ENCODE results near the gene CEP128.

CEP128 gene

DNA sequence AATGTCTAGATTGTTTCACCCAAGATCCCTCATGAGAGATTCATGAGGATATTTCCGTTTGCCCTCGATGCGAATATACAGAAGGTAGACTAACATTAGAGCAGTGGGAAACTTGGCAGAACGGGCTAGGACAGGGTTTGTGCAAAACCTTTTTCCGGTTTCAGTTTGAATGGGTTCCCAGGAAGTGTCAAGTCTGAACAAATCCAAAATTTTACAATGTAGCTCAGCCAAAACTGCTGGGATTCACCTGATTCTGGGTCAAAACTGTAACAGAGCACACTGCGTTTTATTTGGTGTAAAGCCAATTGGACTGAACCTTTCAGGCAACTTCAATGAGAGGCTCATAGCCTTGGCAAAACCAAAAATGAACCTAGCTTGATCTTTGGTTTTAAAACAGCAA lies 392.4 kb downstream of the CEP128 start:
- DNase-seq: no peak
- in situ Hi-C loops (cut with HindIII; ENCODE audit: low pct_ligation_motif_present, low pct_unique_long_range_greater_than_20kb, low sequenced_read_pairs): no loop called here

DNA sequence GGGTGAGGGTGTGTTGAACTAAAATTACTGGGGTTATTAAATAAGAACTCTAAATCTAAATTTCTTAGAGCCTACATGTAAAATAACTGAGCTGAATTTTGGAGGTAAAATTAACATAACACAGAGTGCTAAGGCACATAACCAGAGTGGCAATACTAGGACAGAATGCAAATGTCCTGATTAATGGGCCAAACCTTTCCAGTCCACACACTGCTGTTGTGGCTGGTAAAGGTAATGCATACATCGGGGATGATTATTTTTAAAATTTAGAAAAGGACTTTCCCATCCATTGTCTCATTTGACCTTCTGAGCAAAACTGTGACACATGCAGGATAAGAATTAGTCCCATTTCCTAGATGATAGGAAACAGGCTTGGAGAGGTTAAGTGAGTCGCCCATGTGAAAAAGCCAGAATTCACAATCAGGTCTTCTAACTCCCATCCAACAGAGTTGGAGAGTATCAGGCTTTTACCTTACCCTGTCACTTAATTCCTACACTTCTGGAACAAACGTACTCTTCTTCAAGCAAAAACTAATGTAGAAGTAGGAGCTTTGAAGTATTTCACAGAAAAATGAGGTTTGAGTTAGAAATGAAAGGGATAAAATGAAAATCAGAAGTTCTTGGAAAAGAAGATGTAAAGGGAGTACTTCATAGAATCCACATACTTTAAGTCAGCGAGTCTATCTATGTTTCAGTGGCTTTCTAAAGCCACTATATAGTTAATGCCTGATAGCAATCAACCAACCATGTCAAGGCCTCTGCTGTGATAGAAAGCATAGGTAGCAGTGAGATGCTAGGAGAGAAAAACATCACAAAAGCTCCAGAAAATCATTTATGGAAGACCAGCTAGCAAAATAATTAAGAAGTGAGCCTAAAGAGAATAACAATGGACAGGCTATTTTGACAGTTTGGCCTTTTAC lies 395.3 kb downstream of the CEP128 start:
- no peak for DNase-seq
- in situ Hi-C loops (cut with HindIII; ENCODE audit: low pct_ligation_motif_present, low pct_unique_long_range_greater_than_20kb, low sequenced_read_pairs): no loop called here

DNA sequence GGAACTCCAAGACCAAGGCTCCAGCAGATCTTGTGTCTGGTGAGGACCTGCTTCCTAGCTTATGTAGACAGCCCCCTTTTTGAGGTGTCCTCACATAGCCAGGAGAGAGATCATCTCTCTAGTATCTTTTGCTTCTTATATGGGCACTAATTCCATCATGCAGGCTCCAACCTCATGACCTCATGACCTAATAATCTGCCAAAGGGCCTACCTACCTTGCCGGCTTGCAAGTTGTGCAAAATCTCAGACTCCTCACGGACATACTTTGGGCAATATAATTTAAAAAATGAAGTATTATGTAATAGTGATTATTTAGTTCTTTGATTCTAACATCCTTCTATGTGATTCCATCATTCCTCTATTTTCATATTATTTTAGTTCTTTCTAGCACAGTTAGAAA lies 397.2 kb downstream of the CEP128 start:
- in situ Hi-C loops (cut with HindIII; ENCODE audit: low pct_ligation_motif_present, low pct_unique_long_range_greater_than_20kb, low sequenced_read_pairs): no loop called here

DNA sequence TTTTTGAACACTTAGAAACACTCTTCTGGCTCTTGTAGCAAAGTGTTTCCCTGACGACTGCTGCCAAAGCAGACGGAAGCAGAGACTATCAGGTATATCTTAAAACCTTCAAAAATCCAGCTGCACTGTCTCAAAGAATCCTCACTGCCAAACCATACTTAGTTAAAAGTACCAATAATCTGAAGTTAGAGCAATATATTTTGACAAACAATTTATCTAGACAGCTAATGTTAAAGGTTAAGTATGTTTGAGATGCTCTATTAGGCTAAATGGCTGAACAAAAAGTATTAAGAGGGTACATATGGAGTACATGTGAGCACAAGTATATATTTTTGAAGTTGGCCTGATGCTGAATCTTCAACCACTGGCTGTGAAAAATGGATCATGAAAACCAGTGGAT lies 398.3 kb downstream of the CEP128 start:
- in situ Hi-C loops (cut with HindIII; ENCODE audit: low pct_ligation_motif_present, low pct_unique_long_range_greater_than_20kb, low sequenced_read_pairs): no loop called here

More for the DNA sequence above, 397.2 kb downstream of the CEP128 start:
- DNase-seq: no peak

GRCh38 chr14:80538633-80539375 lies 402.7 kb downstream of the CEP128 start:
- no peak for DNase-seq
- in situ Hi-C loops (cut with HindIII; ENCODE audit: low pct_ligation_motif_present, low pct_unique_long_range_greater_than_20kb, low sequenced_read_pairs): no loop called here

More for the DNA sequence above, 398.3 kb downstream of the CEP128 start:
- DNase-seq: no peak

DNA sequence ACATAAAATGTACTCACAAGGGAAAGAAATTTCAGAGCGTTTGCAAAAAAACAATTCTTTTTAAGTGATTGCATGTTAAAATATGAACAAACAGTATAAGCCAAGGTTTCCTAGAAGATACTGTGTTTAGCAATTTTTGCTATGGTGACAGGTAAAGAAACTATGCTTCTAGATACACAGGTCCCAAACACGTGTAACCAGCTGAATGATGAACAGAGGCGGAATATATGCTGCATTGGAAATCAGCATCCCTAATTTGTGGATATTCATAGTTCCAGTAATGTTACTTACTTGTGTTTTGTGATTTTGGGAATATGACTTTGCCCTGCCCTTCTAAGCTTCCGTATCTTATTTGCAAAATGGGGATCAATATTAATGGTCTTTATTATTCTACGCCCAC lies 403.9 kb downstream of the CEP128 start:
- DNase-seq: no peak
- in situ Hi-C loops (cut with HindIII; ENCODE audit: low pct_ligation_motif_present, low pct_unique_long_range_greater_than_20kb, low sequenced_read_pairs): no loop called here

- DNase-seq: no peak
- in situ Hi-C loops (cut with HindIII; ENCODE audit: low pct_ligation_motif_present, low pct_unique_long_range_greater_than_20kb, low sequenced_read_pairs): no loop called here
Observed at GRCh38 chr14:80536456-80536855, 405.1 kb downstream of the CEP128 start.

DNA sequence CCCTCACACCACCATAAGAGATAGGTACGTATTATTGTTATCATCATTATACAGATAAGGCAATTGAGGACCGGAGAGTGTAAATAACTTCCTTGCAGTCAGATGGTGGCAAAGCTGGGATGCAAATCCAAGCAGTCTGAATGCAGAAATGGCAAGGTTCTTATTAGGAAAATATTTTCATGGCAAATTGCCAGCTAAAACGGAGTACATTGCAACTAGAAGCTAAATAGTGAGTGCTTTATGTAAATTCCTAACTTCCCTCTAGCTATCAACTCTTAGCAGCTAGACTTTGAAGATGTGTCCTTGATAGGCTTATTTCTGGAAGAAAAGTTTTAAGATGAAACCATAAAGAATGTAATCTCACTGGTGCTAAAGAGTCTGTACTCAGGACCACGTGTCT lies 406.4 kb downstream of the CEP128 start:
- DNase-seq: no peak

DNA sequence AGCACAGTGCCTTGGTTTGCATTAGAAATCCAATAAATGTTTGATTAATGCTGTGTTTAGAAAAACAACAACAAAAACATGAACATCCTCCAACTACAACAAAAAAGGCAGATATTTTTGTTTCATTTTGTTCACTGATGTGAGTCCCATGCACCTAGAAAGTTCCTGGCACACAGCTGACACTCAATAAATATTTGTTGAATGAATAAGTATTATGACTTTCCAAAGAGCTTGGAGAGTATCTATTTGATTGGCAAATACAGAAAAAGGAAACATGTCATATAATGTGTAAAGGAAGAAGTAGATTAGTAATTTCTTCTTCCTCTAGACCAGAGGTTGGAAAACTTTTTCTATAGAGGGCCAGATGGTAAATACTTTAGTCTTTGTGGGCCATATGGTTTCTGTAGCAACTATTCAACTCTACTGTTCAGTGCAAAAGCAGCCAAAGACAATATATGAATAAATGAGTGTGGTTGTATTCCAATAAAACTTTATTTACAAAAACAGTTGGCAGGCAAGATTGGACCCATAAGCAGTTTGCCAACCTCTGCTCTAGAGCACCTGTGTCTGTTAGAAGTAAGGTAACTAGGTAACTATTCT lies 417.9 kb downstream of the CEP128 start:
- DNase-seq: no peak

More for the DNA sequence above, 406.4 kb downstream of the CEP128 start:
- in situ Hi-C loops (cut with HindIII; ENCODE audit: low pct_ligation_motif_present, low pct_unique_long_range_greater_than_20kb, low sequenced_read_pairs): no loop called here

GRCh38 chr14:80522936-80523335 lies 418.6 kb downstream of the CEP128 start:
- in situ Hi-C loops (cut with HindIII; ENCODE audit: low pct_ligation_motif_present, low pct_unique_long_range_greater_than_20kb, low sequenced_read_pairs): no loop called here
- no peak for DNase-seq

More for the DNA sequence above, 417.9 kb downstream of the CEP128 start:
- in situ Hi-C loops (cut with HindIII; ENCODE audit: low pct_ligation_motif_present, low pct_unique_long_range_greater_than_20kb, low sequenced_read_pairs): no loop called here

DNA sequence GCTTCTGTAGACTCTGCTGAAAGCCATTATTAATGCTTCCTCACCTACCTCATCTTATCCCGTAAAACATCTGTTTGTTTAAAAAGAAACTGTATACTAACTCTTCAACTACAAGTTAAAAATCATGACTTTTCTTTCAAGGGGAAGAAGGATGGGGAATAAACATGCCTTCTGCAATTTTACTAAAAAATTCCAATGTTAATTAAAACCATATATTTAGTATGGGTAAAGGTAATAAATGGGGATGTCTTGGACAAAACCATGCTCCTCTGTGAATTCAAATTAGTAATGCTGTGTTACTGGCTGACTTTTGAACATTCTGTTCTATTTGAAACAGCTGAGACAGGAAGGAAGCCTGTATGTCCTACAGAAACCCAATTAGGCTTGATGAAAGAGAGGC lies 419.1 kb downstream of the CEP128 start:
- DNase-seq: no peak
- in situ Hi-C loops (cut with HindIII; ENCODE audit: low pct_ligation_motif_present, low pct_unique_long_range_greater_than_20kb, low sequenced_read_pairs): no loop called here

DNA sequence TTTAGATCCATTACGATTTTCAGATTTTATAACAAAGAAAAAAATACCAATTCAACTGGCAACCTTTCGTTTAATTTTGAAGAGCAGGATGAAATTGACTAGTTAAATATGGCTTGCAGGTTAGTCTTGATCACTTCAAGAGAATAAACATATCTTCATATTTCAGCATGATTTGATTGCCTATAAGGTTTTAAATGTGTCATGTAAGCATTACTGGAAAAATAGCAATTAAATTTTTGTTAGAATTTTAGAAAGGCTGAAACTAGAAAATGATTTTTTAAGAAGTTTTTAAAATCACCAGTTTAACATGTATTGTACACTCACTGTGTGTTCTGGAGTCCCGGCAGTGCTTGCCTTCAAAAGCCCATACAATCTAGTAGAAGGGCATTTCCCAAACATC lies 420.1 kb downstream of the CEP128 start:
- DNase-seq: no peak
- in situ Hi-C loops (cut with HindIII; ENCODE audit: low pct_ligation_motif_present, low pct_unique_long_range_greater_than_20kb, low sequenced_read_pairs): no loop called here

- in situ Hi-C loops (cut with HindIII; ENCODE audit: low pct_ligation_motif_present, low pct_unique_long_range_greater_than_20kb, low sequenced_read_pairs): no loop called here
- DNase-seq: no peak
Observed at GRCh38 chr14:80519002-80519401, 422.5 kb downstream of the CEP128 start.

DNA sequence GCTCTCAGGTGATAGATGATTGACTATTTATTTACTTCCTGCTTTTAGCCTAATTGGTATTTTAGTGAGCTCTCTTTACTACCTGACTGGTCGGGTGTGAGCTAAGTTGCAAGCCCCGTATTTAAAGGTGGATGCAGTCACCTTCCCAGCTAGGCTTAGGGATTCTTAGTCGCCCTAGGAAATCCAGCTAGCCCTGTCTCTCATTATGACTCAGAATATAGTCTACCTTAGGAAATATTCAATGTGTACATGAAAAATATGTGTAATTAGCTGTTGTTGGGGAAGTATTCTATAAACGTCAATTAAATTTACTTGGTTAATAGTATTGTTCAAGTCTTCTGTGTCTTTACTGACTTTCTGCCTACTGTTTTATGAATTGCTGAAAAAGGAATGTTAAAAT lies 423.4 kb downstream of the CEP128 start:
- DNase-seq: no peak
- in situ Hi-C loops (cut with HindIII; ENCODE audit: low pct_ligation_motif_present, low pct_unique_long_range_greater_than_20kb, low sequenced_read_pairs): no loop called here

GRCh38 chr14:80507292-80507869 lies 434.2 kb downstream of the CEP128 start:
- in situ Hi-C loops (cut with HindIII; ENCODE audit: low pct_ligation_motif_present, low pct_unique_long_range_greater_than_20kb, low sequenced_read_pairs): no loop called here
- no peak for DNase-seq

DNA sequence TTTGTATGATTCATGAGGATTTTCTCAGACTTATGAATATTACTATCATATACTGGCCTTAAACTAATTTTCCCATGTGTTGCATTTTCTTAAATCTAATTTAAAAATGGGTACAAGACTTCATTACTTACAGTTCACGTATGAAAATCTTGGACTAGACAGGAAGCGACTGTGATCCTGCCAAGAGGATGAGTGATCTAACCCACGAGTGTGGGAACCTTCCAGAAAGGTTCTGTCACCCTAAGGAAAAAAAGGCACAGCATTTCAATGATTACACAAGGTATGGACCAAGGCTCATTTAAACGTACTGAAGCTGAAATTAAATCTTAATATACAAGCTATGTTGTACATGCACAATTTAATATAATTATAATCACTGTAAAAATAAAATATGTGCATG lies 436.8 kb downstream of the CEP128 start:
- in situ Hi-C loops (cut with HindIII; ENCODE audit: low pct_ligation_motif_present, low pct_unique_long_range_greater_than_20kb, low sequenced_read_pairs): no loop called here
- DNase-seq: no peak

DNA sequence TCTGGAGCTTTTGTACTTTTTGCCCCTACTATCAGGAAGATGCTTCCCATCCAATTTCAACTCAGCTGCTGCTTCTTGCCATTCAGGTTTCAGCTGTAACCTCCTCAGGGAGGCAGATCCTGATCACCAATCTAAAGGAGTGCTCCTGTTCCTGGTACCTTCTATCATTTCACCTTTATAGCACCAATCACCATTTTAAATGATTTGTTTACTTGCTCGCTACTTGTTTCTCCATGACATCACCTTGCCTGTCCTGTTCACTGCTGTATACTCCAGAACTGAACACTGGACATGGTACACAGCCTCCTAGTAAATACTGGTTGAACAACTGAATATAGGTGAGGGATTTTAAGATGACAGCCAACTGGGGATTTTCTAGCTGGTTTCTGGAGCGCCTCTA lies 443.0 kb downstream of the CEP128 start:
- no peak for DNase-seq
- in situ Hi-C loops (cut with HindIII; ENCODE audit: low pct_ligation_motif_present, low pct_unique_long_range_greater_than_20kb, low sequenced_read_pairs): no loop called here

DNA sequence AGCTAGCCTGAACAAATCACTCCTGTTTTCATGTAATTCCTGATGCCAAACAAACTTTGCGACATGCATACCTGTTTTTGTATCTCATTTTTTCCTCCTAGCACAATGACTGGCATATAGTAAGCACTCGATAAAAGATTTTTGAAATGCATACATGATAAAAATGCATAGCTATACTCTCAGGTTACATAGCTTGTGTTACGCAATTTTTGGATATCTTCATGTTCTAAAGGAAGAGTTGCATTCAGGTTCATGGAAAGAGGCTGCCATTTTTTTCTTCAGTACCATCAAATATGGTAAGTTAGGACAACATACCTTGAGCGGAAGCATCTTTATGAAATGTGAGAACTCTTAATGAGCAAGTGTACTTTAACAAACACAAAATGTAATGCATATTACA lies 445.4 kb downstream of the CEP128 start:
- DNase-seq: no peak
- in situ Hi-C loops (cut with HindIII; ENCODE audit: low pct_ligation_motif_present, low pct_unique_long_range_greater_than_20kb, low sequenced_read_pairs): no loop called here

GRCh38 chr14:80494769-80495168 lies 446.8 kb downstream of the CEP128 start:
- in situ Hi-C loops (cut with HindIII; ENCODE audit: low pct_ligation_motif_present, low pct_unique_long_range_greater_than_20kb, low sequenced_read_pairs): no loop called here
- no peak for DNase-seq
